Activated CD8-positive, alpha-beta memory T cell treated with anti-CD3 and anti-CD28 coated beads, Interleukin-2, amount 10 ng/mL, durations not matched to agents 7 days and 5 days (primary cell): Measurements from ENCODE around the gene GPR6. TPM values are rescaled to one million over a fixed set of nuclear protein-coding genes. Genes with fewer than 3 reads are reported as not detected.
A peak's percentile ranks its signal among the peaks of the same experiment; 100 is the strongest.

Experiments used
- ATAC-seq: fragments of 150-1000 bp; cut with Tn5 transposase; one replicate; pipeline ENCODE4 v1.10.0; 2021; ENCODE audit warnings: moderate library complexity
- CTCF ChIA-PET: fragments of 350-600 bp; sonication (Branson Sonifier 250); formaldehyde crosslinking; loops from one replicate; lab custom pipeline; 2021; ENCODE audit warnings: antibody characterized with exemption; lab: Charles Lee
- DNase-seq: peaks from one replicate; pipeline ENCODE4 v3.0.0-alpha.2; 2020
- H3K27ac Mint-ChIP-seq: one replicate; pipeline ENCODE4 v1.8.0; 2021; ENCODE audit warnings: mild to moderate bottlenecking, mixed read lengths
- H3K27me3 Mint-ChIP-seq: one replicate; pipeline ENCODE4 v1.8.0; 2021; ENCODE audit warnings: mixed read lengths
- H3K36me3 Mint-ChIP-seq: one replicate; pipeline ENCODE4 v1.8.0; 2021; ENCODE audit warnings: mild to moderate bottlenecking, mixed read lengths
- H3K4me1 Mint-ChIP-seq: one replicate; pipeline ENCODE4 v1.8.0; 2021; ENCODE audit warnings: mixed read lengths
- H3K4me3 Mint-ChIP-seq: one replicate; pipeline ENCODE4 v1.8.0; 2021; ENCODE audit warnings: mild to moderate bottlenecking, moderate library complexity, mixed read lengths
- H3K9me3 Mint-ChIP-seq: one replicate; pipeline ENCODE4 v1.8.0; 2022; ENCODE audit warnings: low read depth, mixed read lengths
- total RNA-seq, 2 experiments: library from RNA; stranded (reverse); gene quantifications; one replicate each; pipeline ENCODE4 v1.2.3, GENCODE V29; 2021

Gene GPR6
- total RNA-seq, 2 experiments from 2014 or later, result not detected

- ATAC-seq (no peak), DNase-seq (no peak)
- Mint-ChIP-seq H3K27me3 (peaks cover 12% of the 10 kb centered on the region), H3K27ac (no peak overlapping the region), H3K4me3 (no peak overlapping the region), H3K4me1 (peaks cover 20% of the 10 kb centered on the region), H3K36me3 (no peaks in the 10 kb centered on the region), H3K9me3 (no peaks in the 10 kb centered on the region)
- CTCF ChIA-PET, result interaction anchor here (2.5 kb wide), 1 partner anchor 21 kb away, joined by 15 read pairs; no protein-coding TSS in a partner anchor
Measured at GRCh38 chr6:110018486-110018885, 40.4 kb downstream of the GPR6 start.

- no peaks in the 10 kb centered on the region for H3K9me3 Mint-ChIP-seq
- peaks cover 3% of the 10 kb centered on the region for H3K27me3 Mint-ChIP-seq
- no peak overlapping the region for H3K27ac Mint-ChIP-seq
- no peaks in the 10 kb centered on the region for H3K36me3 Mint-ChIP-seq
- peaks cover 20% of the 10 kb centered on the region for H3K4me1 Mint-ChIP-seq
- DNase-seq (peak; percentile 47), ATAC-seq (peak; percentile 47)
- H3K4me3 Mint-ChIP-seq, result no peak overlapping the region
- CTCF ChIA-PET, result interaction anchor here (2.5 kb wide), 1 partner anchor 19 kb away, joined by 15 read pairs; no protein-coding TSS in a partner anchor
Measured at GRCh38 chr6:110020888-110021287, 42.8 kb downstream of the GPR6 start.

- Mint-ChIP-seq H3K9me3 (no peaks in the 10 kb centered on the region), H3K27ac (no peak overlapping the region), H3K36me3 (no peaks in the 10 kb centered on the region), H3K27me3 (no peaks in the 10 kb centered on the region), H3K4me3 (no peak overlapping the region), H3K4me1 (no peaks in the 10 kb centered on the region)
- no peak for ATAC-seq
- no peak for DNase-seq
- CTCF ChIA-PET, result interaction anchor here (1.2 to 5.6 kb wide), 4 partner anchors 8 to 502 kb away, joined by 3 to 45 read pairs (median 4); no protein-coding TSS in a partner anchor
Measured at GRCh38 chr6:110029144-110029543, 51.0 kb downstream of the GPR6 start.

Other genes with a start within 250 kb of the GPR6 start
- 1 to 10 TPM in 1 of 2 experiments, under 1 TPM in 1; 0.47 to 1.5 TPM for gene WASF1, start 201.4 kb downstream of the GPR6 start, total RNA-seq
- 10 to 100 TPM; 26.3 to 27.9 TPM for gene CDC40, start 202.1 kb downstream of the GPR6 start, total RNA-seq